ENCODE measurements around the gene R3HDM1. TPM values are rescaled to one million over a fixed set of nuclear protein-coding genes. Genes with fewer than 3 reads are reported as not detected.
"Not testable (repeated sequence)": the region's sequence is repeated elsewhere in the genome, so short reads cannot be mapped to it uniquely, and the experiment has no call there.

The R3HDM1 gene
- total RNA-seq, 4 donors from 2014 or later, result 9.7 to 17.5 (median 11.3) TPM

DNA sequence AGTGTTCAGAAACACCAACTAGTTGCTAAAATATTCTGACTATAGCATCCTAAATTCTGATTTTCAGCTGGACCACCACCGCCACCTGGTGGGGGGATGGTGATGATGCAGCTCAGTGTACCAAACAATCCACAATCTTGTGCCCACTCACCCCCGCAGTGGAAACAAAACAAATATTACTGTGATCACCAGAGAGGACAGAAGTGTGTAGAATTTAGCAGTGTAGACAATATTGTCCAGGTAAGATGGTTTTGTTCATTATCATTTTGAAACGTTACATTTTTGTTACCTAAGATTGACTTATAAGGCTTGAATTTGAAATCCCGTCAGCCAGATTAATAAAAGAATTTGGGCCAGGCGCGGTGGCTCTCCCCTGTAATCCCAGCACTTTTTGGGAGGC, 178.7 kb downstream of the R3HDM1 start:
- peak; percentile 40 to 91 for DNase-seq (ENCODE audit: low spot score in 2 of 2)
- intact Hi-C loops (cut with DNase I; ENCODE audit: low total_unique reads), result loop anchor here (5.0 kb wide), 1 partner anchor 708 kb away; no protein-coding TSS in a partner anchor
- H3K4me3 ChIP-seq (ENCODE audit: low read depth, poor library complexity, severe bottlenecking), result no peak overlapping the region
- WGBS, 2 donors, result 58 to 67% methylated on average over 6 of the region's 6 CpGs
- TF ChIP-seq CTCF (IDR thresholded peaks at IDR 0.05) (peak in 1 of 3 donors; percentile 87), POLR2A (IDR thresholded peaks at IDR 0.05) (no peak)

DNA sequence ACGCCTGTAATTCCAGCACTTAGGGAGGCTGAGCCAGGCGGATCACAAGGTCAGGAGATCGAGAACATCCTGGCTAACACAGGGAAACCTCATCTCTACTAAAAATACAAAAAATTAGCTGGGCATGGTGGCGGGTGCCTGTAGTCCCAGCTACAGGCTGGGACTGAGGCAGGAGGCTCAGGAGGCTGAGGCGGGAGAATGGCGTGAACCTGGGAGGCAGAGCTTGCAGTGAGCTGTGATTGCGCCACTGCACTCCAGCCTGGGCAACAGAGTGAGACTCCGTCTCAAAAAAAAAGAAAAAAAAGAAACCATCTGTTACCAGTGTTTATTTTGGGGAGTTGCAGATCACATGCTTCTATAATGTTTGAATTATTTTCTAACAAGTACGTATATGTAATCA, 183.8 kb downstream of the R3HDM1 start:
- DNase-seq (ENCODE audit: low spot score in 2 of 2); H3K4me3 ChIP-seq (ENCODE audit: low read depth, poor library complexity, severe bottlenecking); intact Hi-C loops (cut with DNase I; ENCODE audit: low total_unique reads): not testable (repeated sequence)
- WGBS, 2 donors, result 94 to 95% methylated on average over 9 of the region's 9 CpGs

GRCh38 chr2:135728064-135728743, 196.9 kb downstream of the R3HDM1 start:
- intact Hi-C loops (cut with DNase I; ENCODE audit: low total_unique reads), result no loop called here
- 86 to 91% methylated on average over 2 of the region's 2 CpGs for WGBS, 2 donors
- TF ChIP-seq POLR2A (IDR thresholded peaks at IDR 0.05) (no peak), CTCF (IDR thresholded peaks at IDR 0.05) (no peak)
- no peak for DNase-seq (ENCODE audit: low spot score in 2 of 2)
- H3K4me3 ChIP-seq (ENCODE audit: low read depth, poor library complexity, severe bottlenecking), result no peak overlapping the region

DNA sequence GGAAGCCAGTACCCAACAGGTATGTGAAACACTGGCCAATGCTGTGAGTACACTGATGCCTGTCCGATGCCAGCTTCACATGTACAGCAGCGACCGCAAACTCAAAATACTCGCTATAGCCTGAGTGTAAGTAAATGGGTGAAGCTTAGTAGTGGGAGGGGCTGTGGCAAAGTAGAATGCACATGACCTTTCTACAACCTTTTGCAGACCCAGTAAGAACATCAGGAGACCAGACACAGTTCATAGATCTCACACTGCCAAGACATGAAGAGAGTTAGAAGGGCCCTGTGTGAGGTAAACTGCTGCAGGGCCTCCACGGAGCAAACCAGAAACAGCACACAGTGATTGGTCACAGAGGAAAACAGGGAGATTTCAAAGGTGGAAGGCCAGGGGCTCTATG, 201.3 kb downstream of the R3HDM1 start:
- no peak for DNase-seq (ENCODE audit: low spot score in 2 of 2)
- 72 to 80% methylated on average over 5 of the region's 5 CpGs for WGBS, 2 donors
- intact Hi-C loops (cut with DNase I; ENCODE audit: low total_unique reads), result no loop called here
- TF ChIP-seq POLR2A (IDR thresholded peaks at IDR 0.05) (no peak), CTCF (IDR thresholded peaks at IDR 0.05) (no peak)
- H3K4me3 ChIP-seq (ENCODE audit: low read depth, poor library complexity, severe bottlenecking), result no peak overlapping the region

DNA sequence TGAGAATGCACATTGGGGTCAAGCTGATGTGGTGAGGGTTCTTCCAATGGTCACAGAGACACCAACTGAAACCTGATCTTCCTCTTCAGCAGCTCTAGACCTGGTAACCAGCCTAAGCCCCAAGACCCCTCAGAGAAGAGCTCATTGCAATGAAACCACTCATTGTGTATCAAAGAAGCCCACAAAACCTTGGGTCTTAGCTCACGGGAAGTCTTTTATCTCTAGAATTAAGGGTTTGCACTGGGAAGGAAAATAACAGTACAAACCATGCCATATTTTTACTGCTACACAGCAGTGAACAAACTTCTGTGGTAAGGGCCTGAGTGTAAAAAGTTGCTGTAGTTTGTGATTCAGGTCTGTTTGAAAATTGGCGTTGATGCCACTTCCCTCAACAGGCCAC, 201.8 kb downstream of the R3HDM1 start:
- 90 to 96% methylated on average over 2 of the region's 2 CpGs for WGBS, 2 donors
- TF ChIP-seq POLR2A (IDR thresholded peaks at IDR 0.05) (no peak), CTCF (IDR thresholded peaks at IDR 0.05) (no peak)
- intact Hi-C loops (cut with DNase I; ENCODE audit: low total_unique reads), result no loop called here
- no peak overlapping the region for H3K4me3 ChIP-seq (ENCODE audit: low read depth, poor library complexity, severe bottlenecking)
- no peak for DNase-seq (ENCODE audit: low spot score in 2 of 2)

DNA sequence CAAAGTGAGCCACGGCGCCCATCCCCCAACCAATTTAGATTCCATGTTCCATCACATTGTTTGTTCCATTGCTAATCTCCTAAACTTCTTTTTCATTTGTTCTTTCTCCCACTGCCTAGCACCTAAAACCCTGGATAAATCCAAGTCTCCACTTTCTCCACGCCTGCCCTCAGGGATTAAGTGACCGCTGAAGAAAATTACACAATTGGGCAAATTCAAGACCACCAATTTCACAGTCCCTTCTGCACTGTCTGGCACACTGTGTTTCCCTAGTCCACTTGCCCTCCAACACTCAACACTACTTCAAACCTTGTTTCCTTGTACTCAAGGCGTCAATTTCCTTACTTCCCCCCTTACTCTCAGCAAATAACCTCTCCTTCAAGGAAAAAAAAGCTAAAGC, 205.3 kb downstream of the R3HDM1 start:
- no peak for TF ChIP-seq CTCF (IDR thresholded peaks at IDR 0.05)
- TF ChIP-seq POLR2A (IDR thresholded peaks at IDR 0.05), result no peak
- DNase-seq (ENCODE audit: low spot score in 2 of 2), result no peak
- no peak overlapping the region for H3K4me3 ChIP-seq (ENCODE audit: low read depth, poor library complexity, severe bottlenecking)
- intact Hi-C loops (cut with DNase I; ENCODE audit: low total_unique reads), result no loop called here
- 94 to 95% methylated on average over 5 of the region's 5 CpGs for WGBS, 2 donors

All from lower leg skin (tissue), 4 donors.